Kidney (tissue), 14 donors: Measurements from ENCODE around the gene PIK3CB. TPM values are rescaled to one million over a fixed set of nuclear protein-coding genes. Genes with fewer than 3 reads are reported as not detected.

ENCODE experiments used
- DNase-seq, 5 donors: peaks; one replicate each; pipeline ENCODE4 v3.0.0-alpha.2; 2013 to 2020
- FAIRE-seq: peaks from 2 replicates; lab custom pipeline; 2012; peaks lifted over from hg19 to GRCh38; lab: Jason Lieb, UNC
- H3K27ac ChIP-seq, 2 donors: one replicate each; pipeline ENCODE4 v1.7.0; 2013; ENCODE audit warnings: low read depth in 2 of 2, low read length in 2 of 2, inconsistent platforms in 1 of 2
- H3K27me3 ChIP-seq: one replicate; pipeline ENCODE4 v1.7.1; 2013; ENCODE audit warnings: low read length, inconsistent platforms; ENCODE audit not compliant: control insufficient read depth, insufficient read depth
- H3K36me3 ChIP-seq, 3 donors: one replicate each; pipeline versions ENCODE4 v1.7.0 to v1.7.1; 2013; ENCODE audit warnings: low read length in 3 of 3, control low read depth in 1 of 3, inconsistent platforms in 1 of 3; ENCODE audit not compliant: insufficient read depth in 3 of 3, control insufficient read depth in 2 of 3
- H3K4me1 ChIP-seq, 3 donors: one replicate each; pipeline versions ENCODE4 v1.7.0 to v1.7.1; 2013; ENCODE audit warnings: low read length in 3 of 3, inconsistent platforms in 1 of 3, low read depth in 1 of 3; ENCODE audit not compliant: control insufficient read depth in 2 of 3, insufficient read depth in 2 of 3
- H3K4me3 ChIP-seq, 3 donors: one replicate each; pipeline versions ENCODE4 v1.7.0 to v1.8.1; 2013; ENCODE audit warnings: low read length in 3 of 3, control low read depth in 1 of 3, inconsistent platforms in 1 of 3
- H3K9ac ChIP-seq, 3 donors: one replicate each; pipeline versions ENCODE4 v1.7.0 to v1.7.1; 2013; ENCODE audit warnings: low read length in 3 of 3, control low read depth in 1 of 3, inconsistent platforms in 1 of 3
- H3K9me3 ChIP-seq, 3 donors: one replicate each; pipeline versions ENCODE4 v1.7.0 to v1.7.1; 2013; ENCODE audit warnings: low read length in 3 of 3, control low read depth in 1 of 3, inconsistent platforms in 1 of 3; ENCODE audit not compliant: control insufficient read depth in 2 of 3, insufficient read depth in 1 of 3
- CTCF ChIP-seq: IDR thresholded peaks from 3 replicates; pipeline ENCODE4 v1.5.1; 2012; ENCODE audit warnings: mild to moderate bottlenecking, moderate library complexity, borderline replicate concordance; ENCODE audit not compliant: insufficient read depth; ENCODE audit errors: extremely low read depth
- intact Hi-C: fragments of 100-400 bp; cut with DNase I; formaldehyde crosslinking; loops from one replicate; pipeline ENCODE4 v1.11.1; 2022
- polyA plus RNA-seq: library from polyadenylated mRNA; stranded (reverse); fragments of 350-450 nt; fragmentation: Illumina TruSeq; extraction: RNeasy Lipid Tissue Mini Kit (QIAGEN cat#74804); gene quantifications from one replicate; pipeline ENCODE4 v1.2.3, GENCODE V29; 2014; ENCODE audit warnings: low read depth, low replicate concordance; ENCODE audit not compliant: insufficient read depth
- total RNA-seq: library from RNA; stranded (reverse); fragmentation: NEBNext Ultra II Directional; extraction: Animal tissue kit (Norgen Biotek cat#: 25700); gene quantifications from one replicate; pipeline ENCODE4 v1.2.1, GENCODE V29; 2021
- donor health status: control.
- donor health status: control.
- donor health status: control.
- donor health status: control.
- donor health status: control.
- donor health status: DM: yes; HTN: yes; CAD: no.
- donor health status: Normal renal cell carcinoma (clear cell type).

Gene PIK3CB
- total and polyA plus RNA-seq, 2 donors from 2014 or later = 20.1 to 48.0 TPM

GRCh38 chr3:138769616-138770015 is 65.1 kb downstream of the PIK3CB start:
- no peak overlapping the region for H3K27ac ChIP-seq

GRCh38 chr3:138768946-138769345 is 65.8 kb downstream of the PIK3CB start:
- Histone ChIP-seq H3K27ac (no peak overlapping the region), H3K9me3 (no peaks in the 10 kb centered on the region), H3K27me3 (no peaks in the 10 kb centered on the region), H3K4me3 (no peak overlapping the region), H3K36me3 (no peaks in the 10 kb centered on the region), H3K9ac (no peak overlapping the region), H3K4me1 (peaks cover 0 to 7% (median 0%) of the 10 kb centered on the region in 3 donors)
- no peak for TF ChIP-seq CTCF
- intact Hi-C loops = no loop called here
- DNase-seq = no peak
- FAIRE-seq = no peak

More at GRCh38 chr3:138769616-138770015, 65.1 kb downstream of the PIK3CB start:
- H3K4me3 ChIP-seq = no peak overlapping the region
- peaks cover 0 to 11% (median 0%) of the 10 kb centered on the region in 3 donors for H3K4me1 ChIP-seq
- FAIRE-seq (no peak), DNase-seq (no peak)
- no peak for TF ChIP-seq CTCF
- H3K9ac ChIP-seq = no peak overlapping the region
- no peaks in the 10 kb centered on the region for H3K9me3 ChIP-seq
- intact Hi-C loops = no loop called here
- no peaks in the 10 kb centered on the region for H3K27me3 ChIP-seq
- no peaks in the 10 kb centered on the region for H3K36me3 ChIP-seq

GRCh38 chr3:138768125-138768524 is 66.6 kb downstream of the PIK3CB start:
- H3K4me3 ChIP-seq = no peak overlapping the region
- no peaks in the 10 kb centered on the region for H3K27me3 ChIP-seq
- H3K36me3 ChIP-seq = no peaks in the 10 kb centered on the region
- intact Hi-C loops = no loop called here
- peaks cover 0 to 7% (median 0%) of the 10 kb centered on the region in 3 donors for H3K4me1 ChIP-seq
- no peak for TF ChIP-seq CTCF
- FAIRE-seq (no peak), DNase-seq (no peak)
- no peaks in the 10 kb centered on the region for H3K9me3 ChIP-seq
- H3K9ac ChIP-seq = no peak overlapping the region
- H3K27ac ChIP-seq = no peak overlapping the region
